Activated naive CD8-positive, alpha-beta T cell (primary cell): ENCODE measurements around the gene NELL2.

ENCODE experiments used
- H3K27ac Mint-ChIP-seq: one replicate; pipeline ENCODE4 v1.8.0; 2021; ENCODE audit warnings: mixed read lengths
- H3K27me3 Mint-ChIP-seq: one replicate; pipeline ENCODE4 v1.8.0; 2021; ENCODE audit warnings: mixed read lengths
- H3K36me3 Mint-ChIP-seq: one replicate; pipeline ENCODE4 v1.8.0; 2021; ENCODE audit warnings: mixed read lengths
- H3K4me1 Mint-ChIP-seq: one replicate; pipeline ENCODE4 v1.8.0; 2021; ENCODE audit warnings: low read depth, mixed read lengths
- H3K4me3 Mint-ChIP-seq: one replicate; pipeline ENCODE4 v1.8.0; 2021; ENCODE audit warnings: mild to moderate bottlenecking, mixed read lengths
- H3K9me3 Mint-ChIP-seq: one replicate; pipeline ENCODE4 v1.8.0; 2021; ENCODE audit warnings: low read depth, mixed read lengths

NELL2 gene

GRCh38 chr12:44603701-44604100, 272.4 kb downstream of the NELL2 start:
- Mint-ChIP-seq H3K27ac (no peak overlapping the region), H3K9me3 (no peaks in the 10 kb centered on the region), H3K27me3 (no peaks in the 10 kb centered on the region), H3K4me1 (peaks cover 9% of the 10 kb centered on the region), H3K4me3 (no peak overlapping the region), H3K36me3 (peaks cover 26% of the 10 kb centered on the region)

GRCh38 chr12:44592626-44593025, 283.5 kb downstream of the NELL2 start:
- H3K4me1 Mint-ChIP-seq = peaks cover 25% of the 10 kb centered on the region
- no peaks in the 10 kb centered on the region for H3K27me3 Mint-ChIP-seq
- peak overlapping the region; percentile 78 for H3K27ac Mint-ChIP-seq
- H3K9me3 Mint-ChIP-seq = peaks cover 4% of the 10 kb centered on the region
- no peak overlapping the region for H3K4me3 Mint-ChIP-seq
- H3K36me3 Mint-ChIP-seq = peaks cover 29% of the 10 kb centered on the region

- Mint-ChIP-seq H3K9me3 (peaks cover 4% of the 10 kb centered on the region), H3K4me3 (no peak overlapping the region), H3K4me1 (peaks cover 26% of the 10 kb centered on the region), H3K27me3 (no peaks in the 10 kb centered on the region), H3K27ac (peak overlapping the region; percentile 2), H3K36me3 (peaks cover 28% of the 10 kb centered on the region)
Measured at GRCh38 chr12:44589697-44590096, 286.4 kb downstream of the NELL2 start.

- no peak overlapping the region for H3K27ac Mint-ChIP-seq
- H3K4me3 Mint-ChIP-seq = no peak overlapping the region
- H3K36me3 Mint-ChIP-seq = peaks cover 27% of the 10 kb centered on the region
- no peaks in the 10 kb centered on the region for H3K27me3 Mint-ChIP-seq
- H3K4me1 Mint-ChIP-seq = peaks cover 23% of the 10 kb centered on the region
- peaks cover 4% of the 10 kb centered on the region for H3K9me3 Mint-ChIP-seq
Measured at GRCh38 chr12:44588651-44589050, 287.5 kb downstream of the NELL2 start.

- Mint-ChIP-seq H3K9me3 (no peaks in the 10 kb centered on the region), H3K4me1 (peaks cover 26% of the 10 kb centered on the region), H3K27ac (peak overlapping the region; percentile 34)
Measured at GRCh38 chr12:44584625-44585024, 291.5 kb downstream of the NELL2 start.

GRCh38 chr12:44582521-44582920, 293.6 kb downstream of the NELL2 start:
- peaks cover 24% of the 10 kb centered on the region for H3K4me1 Mint-ChIP-seq
- H3K27me3 Mint-ChIP-seq = no peaks in the 10 kb centered on the region
- H3K27ac Mint-ChIP-seq = peak overlapping the region; percentile 87
- H3K4me3 Mint-ChIP-seq = peak overlapping the region; percentile 6
- peaks cover 5% of the 10 kb centered on the region for H3K9me3 Mint-ChIP-seq
- peaks cover 18% of the 10 kb centered on the region for H3K36me3 Mint-ChIP-seq

More at GRCh38 chr12:44584625-44585024, 291.5 kb downstream of the NELL2 start:
- Mint-ChIP-seq H3K36me3 (peaks cover 12% of the 10 kb centered on the region), H3K4me3 (no peak overlapping the region), H3K27me3 (no peaks in the 10 kb centered on the region)

- peak overlapping the region; percentile 87 for H3K27ac Mint-ChIP-seq
- H3K9me3 Mint-ChIP-seq = peaks cover 5% of the 10 kb centered on the region
- H3K4me3 Mint-ChIP-seq = no peak overlapping the region
- H3K4me1 Mint-ChIP-seq = peaks cover 24% of the 10 kb centered on the region
- peaks cover 18% of the 10 kb centered on the region for H3K36me3 Mint-ChIP-seq
- H3K27me3 Mint-ChIP-seq = no peaks in the 10 kb centered on the region
Measured at GRCh38 chr12:44581642-44582242, 294.4 kb downstream of the NELL2 start.

- no peak overlapping the region for H3K27ac Mint-ChIP-seq
- H3K36me3 Mint-ChIP-seq = peaks cover 18% of the 10 kb centered on the region
- no peaks in the 10 kb centered on the region for H3K27me3 Mint-ChIP-seq
- peaks cover 31% of the 10 kb centered on the region for H3K4me1 Mint-ChIP-seq
- H3K4me3 Mint-ChIP-seq = no peak overlapping the region
- peaks cover 5% of the 10 kb centered on the region for H3K9me3 Mint-ChIP-seq
Measured at GRCh38 chr12:44574586-44574985, 301.5 kb downstream of the NELL2 start.

- peaks cover 37% of the 10 kb centered on the region for H3K4me1 Mint-ChIP-seq
- no peak overlapping the region for H3K4me3 Mint-ChIP-seq
- peaks cover 5% of the 10 kb centered on the region for H3K9me3 Mint-ChIP-seq
- H3K27ac Mint-ChIP-seq = no peak overlapping the region
- no peaks in the 10 kb centered on the region for H3K27me3 Mint-ChIP-seq
- peaks cover 15% of the 10 kb centered on the region for H3K36me3 Mint-ChIP-seq
Measured at GRCh38 chr12:44573723-44574122, 302.4 kb downstream of the NELL2 start.

GRCh38 chr12:44571006-44571550, 305.0 kb downstream of the NELL2 start:
- peak overlapping the region; percentile 25 for H3K27ac Mint-ChIP-seq
- H3K4me1 Mint-ChIP-seq = peaks cover 40% of the 10 kb centered on the region
- peaks cover under 1% of the 10 kb centered on the region for H3K9me3 Mint-ChIP-seq
- H3K27me3 Mint-ChIP-seq = no peaks in the 10 kb centered on the region
- no peak overlapping the region for H3K4me3 Mint-ChIP-seq
- H3K36me3 Mint-ChIP-seq = peaks cover 13% of the 10 kb centered on the region

- Mint-ChIP-seq H3K36me3 (peaks cover 19% of the 10 kb centered on the region), H3K4me1 (peaks cover 41% of the 10 kb centered on the region), H3K27me3 (no peaks in the 10 kb centered on the region), H3K4me3 (no peak overlapping the region), H3K27ac (no peak overlapping the region), H3K9me3 (peaks cover 10% of the 10 kb centered on the region)
Measured at GRCh38 chr12:44570036-44570583, 306.0 kb downstream of the NELL2 start.

- Mint-ChIP-seq H3K36me3 (peaks cover 27% of the 10 kb centered on the region), H3K4me1 (peaks cover 52% of the 10 kb centered on the region), H3K4me3 (no peak overlapping the region), H3K27me3 (no peaks in the 10 kb centered on the region), H3K27ac (peak overlapping the region; percentile 59), H3K9me3 (peaks cover 10% of the 10 kb centered on the region)
Measured at GRCh38 chr12:44565163-44565562, 311.0 kb downstream of the NELL2 start.

GRCh38 chr12:44563486-44563885, 312.6 kb downstream of the NELL2 start:
- H3K27me3 Mint-ChIP-seq = no peaks in the 10 kb centered on the region
- H3K4me3 Mint-ChIP-seq = no peak overlapping the region
- H3K27ac Mint-ChIP-seq = no peak overlapping the region
- H3K36me3 Mint-ChIP-seq = peaks cover 36% of the 10 kb centered on the region
- H3K4me1 Mint-ChIP-seq = peaks cover 54% of the 10 kb centered on the region
- peaks cover 10% of the 10 kb centered on the region for H3K9me3 Mint-ChIP-seq

GRCh38 chr12:44558340-44559100, 317.6 kb downstream of the NELL2 start:
- H3K4me3 Mint-ChIP-seq = no peak overlapping the region
- peaks cover 47% of the 10 kb centered on the region for H3K36me3 Mint-ChIP-seq
- H3K27me3 Mint-ChIP-seq = no peaks in the 10 kb centered on the region
- H3K9me3 Mint-ChIP-seq = no peaks in the 10 kb centered on the region
- no peak overlapping the region for H3K27ac Mint-ChIP-seq
- H3K4me1 Mint-ChIP-seq = peaks cover 74% of the 10 kb centered on the region

- no peak overlapping the region for H3K4me3 Mint-ChIP-seq
- H3K36me3 Mint-ChIP-seq = peaks cover 41% of the 10 kb centered on the region
- peaks cover 74% of the 10 kb centered on the region for H3K4me1 Mint-ChIP-seq
- no peaks in the 10 kb centered on the region for H3K27me3 Mint-ChIP-seq
- H3K27ac Mint-ChIP-seq = peak overlapping the region; percentile 43
- H3K9me3 Mint-ChIP-seq = no peaks in the 10 kb centered on the region
Measured at GRCh38 chr12:44555454-44555853, 320.7 kb downstream of the NELL2 start.
